ENCODE data around the gene MLPH. TPM values are rescaled to one million over a fixed set of nuclear protein-coding genes. Genes with fewer than 3 reads are reported as not detected.
A peak's percentile ranks its signal among the peaks of the same experiment; 100 is the strongest.

MLPH gene
- polyA plus RNA-seq, 1 experiment, result 15.6 TPM

- CTCF ChIA-PET, result interaction anchor here (1.0 to 3.1 kb wide), 5 partner anchors 12 to 144 kb away, joined by 3 to 13 read pairs (median 5); no protein-coding TSS in a partner anchor
- H3K27me3 ChIP-seq (ENCODE audit: control insufficient read depth, insufficient read depth, low read length), result no peaks in the 10 kb centered on the region
Observed at GRCh38 chr2:237601453-237602116, 114.5 kb downstream of the MLPH start.

DNA sequence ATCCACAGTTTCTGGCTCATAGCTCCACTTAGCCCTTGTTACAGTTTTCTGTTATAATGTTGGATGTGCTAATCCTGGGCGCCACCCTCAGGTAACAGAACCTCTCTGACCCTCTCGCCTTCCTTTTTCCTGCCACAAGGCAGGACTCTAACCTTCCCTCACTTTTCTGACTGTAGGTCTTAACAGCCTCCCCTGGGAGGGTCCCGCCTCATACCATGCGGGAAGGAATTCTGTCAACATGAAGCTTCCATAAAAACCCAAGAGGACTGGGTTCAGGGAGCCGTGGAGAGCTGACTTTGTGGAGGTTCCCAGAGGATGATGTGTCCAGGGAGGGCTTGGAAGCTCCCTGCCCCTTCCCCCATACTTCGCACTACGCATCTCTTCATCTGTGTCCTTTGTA lies 115.4 kb downstream of the MLPH start:
- H3K4me3 ChIP-seq (ENCODE audit: low read depth, low read length), result no peak overlapping the region
- TF ChIP-seq CTCF (IDR thresholded peaks at IDR 0.05; ENCODE audit: low read depth, low read length), result no peak
- POLR2A ChIA-PET, result no interaction called here
- no peak for DNase-seq (ENCODE audit: low read depth, low spot score)
- no peaks in the 10 kb centered on the region for H3K27me3 ChIP-seq (ENCODE audit: control insufficient read depth, insufficient read depth, low read length)
- no peaks in the 10 kb centered on the region for H3K9me3 ChIP-seq (ENCODE audit: control insufficient read depth, insufficient read depth, low read length)
- CTCF ChIA-PET, result interaction anchor here (1.0 to 1.6 kb wide), 2 partner anchors 11 to 30 kb away, joined by 3 to 5 read pairs; no protein-coding TSS in a partner anchor
- no peak overlapping the region for H3K27ac ChIP-seq (ENCODE audit: low read depth, low read length)

More at GRCh38 chr2:237601453-237602116, 114.5 kb downstream of the MLPH start:
- Histone ChIP-seq H3K9me3 (ENCODE audit: control insufficient read depth, insufficient read depth, low read length) (no peaks in the 10 kb centered on the region), H3K27ac (ENCODE audit: low read depth, low read length) (no peak overlapping the region), H3K4me3 (ENCODE audit: low read depth, low read length) (no peak overlapping the region)
- DNase-seq (ENCODE audit: low read depth, low spot score), result no peak
- POLR2A ChIA-PET, result no interaction called here
- TF ChIP-seq CTCF (IDR thresholded peaks at IDR 0.05; ENCODE audit: low read depth, low read length), result no peak

DNA sequence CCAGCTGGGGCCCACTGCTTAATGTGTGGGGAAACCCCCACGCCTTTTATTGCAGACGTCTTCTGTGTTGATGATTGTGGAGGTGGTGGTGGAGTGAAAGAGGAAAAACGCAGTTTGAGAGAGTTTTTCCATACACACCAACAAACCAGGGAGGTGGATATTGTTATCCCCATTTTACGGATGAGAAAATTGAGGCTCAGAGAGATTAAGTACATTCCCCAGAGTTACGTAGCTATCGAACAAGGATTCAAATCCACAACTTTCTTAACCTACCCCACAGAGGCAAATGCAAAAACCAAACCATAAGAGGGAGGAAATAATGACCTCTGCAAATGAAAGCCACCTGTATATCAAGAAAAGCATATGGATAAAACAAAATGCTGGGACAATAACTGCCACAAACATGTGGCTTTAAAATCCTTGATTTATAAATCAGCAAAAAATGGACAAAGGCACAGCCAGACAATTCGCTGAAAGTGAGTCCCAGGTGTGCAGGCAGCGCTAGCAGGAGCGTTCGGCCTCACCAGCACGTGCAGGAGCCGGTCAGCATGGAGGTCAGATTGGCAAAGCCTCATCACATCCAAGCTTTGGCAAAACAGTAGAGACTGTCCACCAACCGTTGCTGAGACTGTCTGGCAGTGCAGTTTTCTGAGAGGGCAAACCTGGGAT lies 116.1 kb downstream of the MLPH start:
- no peak for TF ChIP-seq CTCF (IDR thresholded peaks at IDR 0.05; ENCODE audit: low read depth, low read length)
- ChIA-PET CTCF (interaction anchor here (1.0 to 1.6 kb wide), 2 partner anchors 31 kb away, joined by 3 to 5 read pairs; no protein-coding TSS in a partner anchor), POLR2A (no interaction called here)
- Histone ChIP-seq H3K9me3 (ENCODE audit: control insufficient read depth, insufficient read depth, low read length) (no peaks in the 10 kb centered on the region), H3K27ac (ENCODE audit: low read depth, low read length) (no peak overlapping the region), H3K27me3 (ENCODE audit: control insufficient read depth, insufficient read depth, low read length) (no peaks in the 10 kb centered on the region), H3K4me3 (ENCODE audit: low read depth, low read length) (no peak overlapping the region)
- DNase-seq (ENCODE audit: low read depth, low spot score), result no peak

GRCh38 chr2:237603718-237604362 lies 116.8 kb downstream of the MLPH start:
- DNase-seq (ENCODE audit: low read depth, low spot score), result peak; percentile 15

More at GRCh38 chr2:237603718-237604362, 116.8 kb downstream of the MLPH start:
- H3K9me3 ChIP-seq (ENCODE audit: control insufficient read depth, insufficient read depth, low read length), result no peaks in the 10 kb centered on the region
- ChIA-PET CTCF (interaction anchor here (0.7 to 1.0 kb wide), 4 partner anchors 31 to 141 kb away, joined by 3 read pairs; no protein-coding TSS in a partner anchor), POLR2A (interaction anchor here (0.7 kb wide), 1 partner anchor 22 kb away, joined by 3 read pairs; no protein-coding TSS in a partner anchor)
- no peak for TF ChIP-seq CTCF (IDR thresholded peaks at IDR 0.05; ENCODE audit: low read depth, low read length)
- no peak overlapping the region for H3K4me3 ChIP-seq (ENCODE audit: low read depth, low read length)
- peak overlapping the region; percentile 47 for H3K27ac ChIP-seq (ENCODE audit: low read depth, low read length)
- no peaks in the 10 kb centered on the region for H3K27me3 ChIP-seq (ENCODE audit: control insufficient read depth, insufficient read depth, low read length)

Measured in AG04450 (cell line).